Psoas muscle (tissue), 8 donors: Measurements from ENCODE around the gene LRRC1. TPM values are rescaled to one million over a fixed set of nuclear protein-coding genes. Genes with fewer than 3 reads are reported as not detected.

Source experiments
- ATAC-seq, 4 donors: fragments of 200-7000 bp; cut with Tn5 transposase; one replicate each; pipeline ENCODE4 v1.9.1; 2020; ENCODE audit warnings: moderate library complexity in 3 of 4, mild to moderate bottlenecking in 2 of 4
- DNase-seq, 2 donors: peaks; one replicate each; pipeline ENCODE4 v3.0.0-alpha.2; 2020
- H3K27ac ChIP-seq: fragments of 200-600 bp; one replicate; pipeline ENCODE4 v1.8.0; 2022
- H3K27me3 ChIP-seq, 3 donors: fragments of 200-600 bp in 1 of 3; one replicate each; pipeline versions ENCODE4 v1.6.1 to v1.8.0; 2013 to 2022; ENCODE audit warnings: low read length in 2 of 3, mild to moderate bottlenecking in 2 of 3, moderate library complexity in 1 of 3; ENCODE audit not compliant: insufficient read depth in 3 of 3
- H3K36me3 ChIP-seq, 2 donors: fragments of 200-600 bp in 1 of 2; one replicate each; pipeline versions ENCODE4 v1.6.1 to v1.8.0; 2013 to 2022; ENCODE audit warnings: low read depth in 1 of 2, mild to moderate bottlenecking in 1 of 2, moderate library complexity in 1 of 2; ENCODE audit not compliant: insufficient read depth in 1 of 2
- H3K4me1 ChIP-seq: fragments of 200-600 bp; one replicate; pipeline ENCODE4 v1.8.0; 2022
- H3K4me3 ChIP-seq: fragments of 200-600 bp; one replicate; pipeline ENCODE4 v1.8.0; 2022; ENCODE audit warnings: mild to moderate bottlenecking
- H3K9me3 ChIP-seq: fragments of 200-600 bp; one replicate; pipeline ENCODE4 v1.8.0; 2022
- CTCF ChIP-seq: fragments of 200-600 bp; IDR thresholded peaks from one replicate; pipeline ENCODE4 v1.8.0; 2022; ENCODE audit warnings: antibody characterized with exemption
- WGBS, 3 donors: extraction: QIAGEN DNeasy Blood & Tissue Kit; methylation state at CpG; one replicate each; pipeline versions ENCODE4 v1.1.6 to v1.1.7; 2013; 5-methylcytosine and 5-hydroxymethylcytosine counted together
- intact Hi-C, 2 donors: fragments of 100-400 bp; cut with DNase I; formaldehyde crosslinking; loops; one replicate each; pipeline versions ENCODE4 v1.11.0 to v1.14.2; 2022
- polyA plus RNA-seq, 3 donors: library from polyadenylated mRNA; stranded (reverse); fragments of 200-250 nt; gene quantifications; one replicate each; pipeline ENCODE4 v1.2.3, GENCODE V29; 2013
- total RNA-seq, 4 donors: library from RNA; stranded (reverse); fragmentation: NEBNext Ultra II Directional in 2 of 4; extraction: Animal tissue kit (Norgen Biotek cat#: 25700) in 2 of 4; gene quantifications; one replicate each; pipeline versions ENCODE4 v1.2.1 to v1.2.4, GENCODE V29; 2021 to 2023
- donor health status: healthy with polysubstance abuse.
- donor health status: DM: no; HTN: no; CAD: no; lungs with moderate emphysema.
- donor health status: Bipolar disorder and iron deficiency.
- donor health status: healthy.
- donor health status: DM: yes; HTN: yes; CAD: no.
- donor health status: DM: no; HTN: no; CAD: no.
- donor health status: DM: no; HTN: no; CAD: no.
- donor health status: DM: yes; HTN: yes; CAD: no.

LRRC1 gene
- total and polyA plus RNA-seq, 7 donors, result 0.39 to 1.1 (median 0.46) TPM

- peaks cover 26% of the 10 kb centered on the region for H3K9me3 ChIP-seq
- 93 to 98% (median 95%) methylated on average over 1 of the region's 1 CpG for WGBS, 3 donors
- TF ChIP-seq CTCF, result no peak
These were observed 8.0 kb upstream of the LRRC1 start for GRCh38 chr6:53786832-53787231.

GRCh38 chr6:53790886-53791285 lies 3.9 kb upstream of the LRRC1 start:
- ATAC-seq, result no peak
- H3K4me3 ChIP-seq, result no peak overlapping the region
- peaks cover 3 to 46% (median 5%) of the 10 kb centered on the region in 3 donors for H3K27me3 ChIP-seq
- peaks cover 4% of the 10 kb centered on the region for H3K4me1 ChIP-seq
- peaks cover 21% of the 10 kb centered on the region for H3K9me3 ChIP-seq
- H3K36me3 ChIP-seq, result no peaks in the 10 kb centered on the region
- no peak for TF ChIP-seq CTCF
- H3K27ac ChIP-seq, result no peak overlapping the region
- WGBS, 3 donors, result 56 to 64% (median 56%) methylated on average over 2 of the region's 2 CpGs
- intact Hi-C loops, result loop anchor here in 1 of 2 donors (5.0 kb wide), 1 partner anchor 166 kb away; no protein-coding TSS in a partner anchor
- no peak for DNase-seq

More at GRCh38 chr6:53786832-53787231, 8.0 kb upstream of the LRRC1 start:
- H3K36me3 ChIP-seq, result no peaks in the 10 kb centered on the region
- ATAC-seq (no peak), DNase-seq (no peak)
- peaks cover 0 to 11% (median 2%) of the 10 kb centered on the region in 3 donors for H3K27me3 ChIP-seq
- H3K27ac ChIP-seq, result no peak overlapping the region
- no peaks in the 10 kb centered on the region for H3K4me1 ChIP-seq
- no peak overlapping the region for H3K4me3 ChIP-seq
- intact Hi-C loops, result no loop called here

GRCh38 chr6:53792016-53792415 lies 2.8 kb upstream of the LRRC1 start:
- Histone ChIP-seq H3K27ac (no peak overlapping the region), H3K36me3 (no peaks in the 10 kb centered on the region), H3K9me3 (peaks cover 21% of the 10 kb centered on the region), H3K4me3 (no peak overlapping the region), H3K27me3 (peaks cover 3 to 50% (median 5%) of the 10 kb centered on the region in 3 donors), H3K4me1 (peaks cover 4% of the 10 kb centered on the region)
- ATAC-seq (no peak), DNase-seq (no peak)
- intact Hi-C loops, result loop anchor here in 1 of 2 donors (5.0 kb wide), 1 partner anchor 165 kb away; no protein-coding TSS in a partner anchor
- 44 to 67% (median 51%) methylated on average over 2 of the region's 2 CpGs for WGBS, 3 donors
- no peak for TF ChIP-seq CTCF

GRCh38 chr6:53792973-53793317 lies 1.9 kb upstream of the LRRC1 start:
- TF ChIP-seq CTCF, result no peak
- WGBS, 3 donors, result 62 to 72% (median 72%) methylated on average over 3 of the region's 3 CpGs
- intact Hi-C loops, result loop anchor here in 1 of 2 donors (5.0 kb wide), 1 partner anchor 164 kb away; no protein-coding TSS in a partner anchor

More at GRCh38 chr6:53792973-53793317, 1.9 kb upstream of the LRRC1 start:
- ATAC-seq (no peak), DNase-seq (no peak)
- Histone ChIP-seq H3K9me3 (peaks cover 21% of the 10 kb centered on the region), H3K36me3 (no peaks in the 10 kb centered on the region), H3K27ac (no peak overlapping the region), H3K27me3 (peaks cover 3 to 50% (median 5%) of the 10 kb centered on the region in 3 donors), H3K4me1 (peaks cover 4% of the 10 kb centered on the region), H3K4me3 (peak overlapping the region; percentile 79)
